Activated naive CD8-positive, alpha-beta T cell treated with anti-CD3 and anti-CD28 coated beads, Interleukin-2, amount 10 ng/mL, durations not matched to agents 7 days and 5 days (primary cell): Measurements from ENCODE around the gene ADAD2. TPM values are rescaled to one million over a fixed set of nuclear protein-coding genes. Genes with fewer than 3 reads are reported as not detected.

ENCODE experiments used
- ATAC-seq: fragments of 150-1000 bp; cut with Tn5 transposase; one replicate; pipeline ENCODE4 v1.10.0; 2021; ENCODE audit warnings: low read depth, moderate library complexity
- POLR2A ChIA-PET: fragments of 350-600 bp; sonication (Branson Sonifier 250); formaldehyde crosslinking; loops from one replicate; lab custom pipeline; 2021; ENCODE audit warnings: antibody characterized with exemption; lab: Charles Lee
- DNase-seq: peaks from one replicate; pipeline ENCODE4 v3.0.0; 2021
- H3K27ac Mint-ChIP-seq: one replicate; pipeline ENCODE4 v1.8.0; 2022; ENCODE audit warnings: mild to moderate bottlenecking, mixed read lengths
- H3K27me3 Mint-ChIP-seq: one replicate; pipeline ENCODE4 v1.8.0; 2022; ENCODE audit warnings: mild to moderate bottlenecking, moderate library complexity, mixed read lengths
- H3K36me3 Mint-ChIP-seq: one replicate; pipeline ENCODE4 v1.8.0; 2021; ENCODE audit warnings: mild to moderate bottlenecking, mixed read lengths
- H3K4me1 Mint-ChIP-seq: one replicate; pipeline ENCODE4 v1.8.0; 2021; ENCODE audit warnings: mixed read lengths
- H3K4me3 Mint-ChIP-seq: one replicate; pipeline ENCODE4 v1.8.0; 2022; ENCODE audit warnings: mild to moderate bottlenecking, moderate library complexity, mixed read lengths
- H3K9me3 Mint-ChIP-seq: one replicate; pipeline ENCODE4 v1.8.0; 2021; ENCODE audit warnings: mixed read lengths
- total RNA-seq, 2 experiments: library from RNA; stranded (reverse); gene quantifications; one replicate each; pipeline ENCODE4 v1.2.3, GENCODE V29; 2021

ADAD2 gene
- total RNA-seq, 2 experiments from 2014 or later = not detected

GRCh38 chr16:84226026-84226425 lies 35.1 kb downstream of the ADAD2 start:
- Mint-ChIP-seq H3K27ac (no peak overlapping the region), H3K9me3 (no peaks in the 10 kb centered on the region), H3K4me3 (no peak overlapping the region), H3K4me1 (no peaks in the 10 kb centered on the region), H3K27me3 (peaks cover 10% of the 10 kb centered on the region), H3K36me3 (no peaks in the 10 kb centered on the region)
- ATAC-seq = no peak
- POLR2A ChIA-PET = no interaction called here
- no peak for DNase-seq

- DNase-seq = no peak
- Mint-ChIP-seq H3K27ac (no peak overlapping the region), H3K27me3 (peaks cover 8% of the 10 kb centered on the region), H3K9me3 (no peaks in the 10 kb centered on the region), H3K36me3 (no peaks in the 10 kb centered on the region), H3K4me1 (no peaks in the 10 kb centered on the region), H3K4me3 (no peak overlapping the region)
- POLR2A ChIA-PET = no interaction called here
- ATAC-seq = no peak
Observed at GRCh38 chr16:84227548-84227947, 36.6 kb downstream of the ADAD2 start.

GRCh38 chr16:84228256-84228838 lies 37.4 kb downstream of the ADAD2 start:
- Mint-ChIP-seq H3K4me3 (no peak overlapping the region), H3K4me1 (no peaks in the 10 kb centered on the region), H3K27me3 (peaks cover 8% of the 10 kb centered on the region), H3K9me3 (no peaks in the 10 kb centered on the region), H3K36me3 (no peaks in the 10 kb centered on the region), H3K27ac (no peak overlapping the region)
- POLR2A ChIA-PET = no interaction called here
- ATAC-seq (no peak), DNase-seq (no peak)

- Mint-ChIP-seq H3K9me3 (no peaks in the 10 kb centered on the region), H3K27me3 (peaks cover 14% of the 10 kb centered on the region), H3K4me1 (no peaks in the 10 kb centered on the region), H3K36me3 (no peaks in the 10 kb centered on the region), H3K4me3 (no peak overlapping the region), H3K27ac (no peak overlapping the region)
- DNase-seq (no peak), ATAC-seq (no peak)
- POLR2A ChIA-PET = no interaction called here
Observed at GRCh38 chr16:84229471-84229870, 38.5 kb downstream of the ADAD2 start.

GRCh38 chr16:84232060-84232459 lies 41.1 kb downstream of the ADAD2 start:
- Mint-ChIP-seq H3K27ac (no peak overlapping the region), H3K27me3 (peaks cover 11% of the 10 kb centered on the region)
- ATAC-seq = no peak

GRCh38 chr16:84232969-84233368 lies 42.0 kb downstream of the ADAD2 start:
- H3K36me3 Mint-ChIP-seq = no peaks in the 10 kb centered on the region
- H3K27me3 Mint-ChIP-seq = peaks cover 11% of the 10 kb centered on the region
- no peaks in the 10 kb centered on the region for H3K9me3 Mint-ChIP-seq
- no peaks in the 10 kb centered on the region for H3K4me1 Mint-ChIP-seq
- no peak overlapping the region for H3K27ac Mint-ChIP-seq
- ATAC-seq = no peak
- POLR2A ChIA-PET = no interaction called here
- DNase-seq = no peak
- H3K4me3 Mint-ChIP-seq = no peak overlapping the region

More at GRCh38 chr16:84232060-84232459, 41.1 kb downstream of the ADAD2 start:
- Mint-ChIP-seq H3K4me3 (no peak overlapping the region), H3K36me3 (no peaks in the 10 kb centered on the region), H3K4me1 (no peaks in the 10 kb centered on the region), H3K9me3 (no peaks in the 10 kb centered on the region)
- POLR2A ChIA-PET = no interaction called here
- DNase-seq = no peak

- Mint-ChIP-seq H3K9me3 (no peaks in the 10 kb centered on the region), H3K27me3 (peaks cover 13% of the 10 kb centered on the region), H3K27ac (no peak overlapping the region), H3K36me3 (no peaks in the 10 kb centered on the region), H3K4me3 (no peak overlapping the region), H3K4me1 (no peaks in the 10 kb centered on the region)
- ATAC-seq = no peak
- POLR2A ChIA-PET = no interaction called here
- DNase-seq = no peak
Observed at GRCh38 chr16:84233748-84234147, 42.8 kb downstream of the ADAD2 start.

- no peak overlapping the region for H3K4me3 Mint-ChIP-seq
- no peaks in the 10 kb centered on the region for H3K36me3 Mint-ChIP-seq
- ATAC-seq (no peak), DNase-seq (no peak)
- POLR2A ChIA-PET = no interaction called here
- peaks cover 22% of the 10 kb centered on the region for H3K27me3 Mint-ChIP-seq
- no peak overlapping the region for H3K27ac Mint-ChIP-seq
- H3K4me1 Mint-ChIP-seq = no peaks in the 10 kb centered on the region
- no peaks in the 10 kb centered on the region for H3K9me3 Mint-ChIP-seq
Observed at GRCh38 chr16:84234321-84235241, 43.6 kb downstream of the ADAD2 start.

- POLR2A ChIA-PET = no interaction called here
- no peak for DNase-seq
Observed at GRCh38 chr16:84236671-84237070, 45.7 kb downstream of the ADAD2 start.

GRCh38 chr16:84237994-84238750 lies 47.2 kb downstream of the ADAD2 start:
- Mint-ChIP-seq H3K27ac (no peak overlapping the region), H3K27me3 (peaks cover 40% of the 10 kb centered on the region), H3K4me3 (no peak overlapping the region), H3K36me3 (no peaks in the 10 kb centered on the region), H3K4me1 (no peaks in the 10 kb centered on the region), H3K9me3 (no peaks in the 10 kb centered on the region)
- ATAC-seq (no peak), DNase-seq (no peak)
- POLR2A ChIA-PET = no interaction called here

More at GRCh38 chr16:84236671-84237070, 45.7 kb downstream of the ADAD2 start:
- ATAC-seq = no peak
- H3K9me3 Mint-ChIP-seq = no peaks in the 10 kb centered on the region
- no peak overlapping the region for H3K4me3 Mint-ChIP-seq
- H3K27ac Mint-ChIP-seq = no peak overlapping the region
- H3K27me3 Mint-ChIP-seq = peaks cover 37% of the 10 kb centered on the region
- no peaks in the 10 kb centered on the region for H3K4me1 Mint-ChIP-seq
- H3K36me3 Mint-ChIP-seq = no peaks in the 10 kb centered on the region

GRCh38 chr16:84239141-84239769 lies 48.3 kb downstream of the ADAD2 start:
- H3K9me3 Mint-ChIP-seq = no peaks in the 10 kb centered on the region
- H3K27me3 Mint-ChIP-seq = peaks cover 34% of the 10 kb centered on the region
- H3K36me3 Mint-ChIP-seq = no peaks in the 10 kb centered on the region
- H3K4me3 Mint-ChIP-seq = no peak overlapping the region
- ATAC-seq = no peak
- H3K4me1 Mint-ChIP-seq = no peaks in the 10 kb centered on the region
- H3K27ac Mint-ChIP-seq = no peak overlapping the region
- POLR2A ChIA-PET = no interaction called here
- DNase-seq = no peak

- POLR2A ChIA-PET = no interaction called here
Observed at GRCh38 chr16:84239909-84240308, 49.0 kb downstream of the ADAD2 start, which contains the start of gene KCNG4. Gene KCNG4, minus strand, starts transcription at chr16:84240012. Its CDS starts 2,527 bp downstream, at chr16:84237485.

GRCh38 chr16:84240455-84240854 lies 49.5 kb downstream of the ADAD2 start:
- POLR2A ChIA-PET = interaction anchor here (0.7 kb wide), 1 partner anchor 103 kb away, joined by 3 read pairs; no protein-coding TSS in a partner anchor
- Mint-ChIP-seq H3K4me1 (no peaks in the 10 kb centered on the region), H3K9me3 (no peaks in the 10 kb centered on the region), H3K27ac (no peak overlapping the region), H3K27me3 (peaks cover 31% of the 10 kb centered on the region), H3K4me3 (no peak overlapping the region), H3K36me3 (no peaks in the 10 kb centered on the region)
- no peak for DNase-seq
- no peak for ATAC-seq

More at GRCh38 chr16:84239909-84240308, 49.0 kb downstream of the ADAD2 start, which contains the start of gene KCNG4:
- H3K4me3 Mint-ChIP-seq = no peak within 1 kb of the TSS
- H3K27me3 Mint-ChIP-seq = peaks cover 33% of the 10 kb centered on the region
- H3K4me1 Mint-ChIP-seq = no peaks in the 10 kb centered on the region
- no peak for DNase-seq
- no peak for ATAC-seq
- no peaks in the 10 kb centered on the region for H3K9me3 Mint-ChIP-seq
- H3K27ac Mint-ChIP-seq = no peak within 1 kb of the TSS
- H3K36me3 Mint-ChIP-seq = no peaks in the 10 kb centered on the region
